GM12865 (cell line): ENCODE results near the gene PRKCE.
"Not testable (repeated sequence)": the region's sequence is repeated elsewhere in the genome, so short reads cannot be mapped to it uniquely, and the experiment has no call there.

ENCODE experiments used
- DNase-seq: peaks from one replicate; pipeline ENCODE4 v3.0.0; 2010; ENCODE audit warnings: low read depth
- H3K4me3 ChIP-seq: 2 replicates; pipeline ENCODE4 v1.5.1; 2011; ENCODE audit warnings: mild to moderate bottlenecking, low read depth, low read length, control low read depth
- TF ChIP-seq, protein P1 (sequence below): IDR thresholded peaks from 2 replicates; pipeline ENCODE4 v1.5.1; 2011; ENCODE audit warnings: low read length, control low read depth, low read depth, inconsistent platforms; ENCODE audit not compliant: insufficient read depth; ENCODE audit errors: missing control alignments

PRKCE gene

DNA sequence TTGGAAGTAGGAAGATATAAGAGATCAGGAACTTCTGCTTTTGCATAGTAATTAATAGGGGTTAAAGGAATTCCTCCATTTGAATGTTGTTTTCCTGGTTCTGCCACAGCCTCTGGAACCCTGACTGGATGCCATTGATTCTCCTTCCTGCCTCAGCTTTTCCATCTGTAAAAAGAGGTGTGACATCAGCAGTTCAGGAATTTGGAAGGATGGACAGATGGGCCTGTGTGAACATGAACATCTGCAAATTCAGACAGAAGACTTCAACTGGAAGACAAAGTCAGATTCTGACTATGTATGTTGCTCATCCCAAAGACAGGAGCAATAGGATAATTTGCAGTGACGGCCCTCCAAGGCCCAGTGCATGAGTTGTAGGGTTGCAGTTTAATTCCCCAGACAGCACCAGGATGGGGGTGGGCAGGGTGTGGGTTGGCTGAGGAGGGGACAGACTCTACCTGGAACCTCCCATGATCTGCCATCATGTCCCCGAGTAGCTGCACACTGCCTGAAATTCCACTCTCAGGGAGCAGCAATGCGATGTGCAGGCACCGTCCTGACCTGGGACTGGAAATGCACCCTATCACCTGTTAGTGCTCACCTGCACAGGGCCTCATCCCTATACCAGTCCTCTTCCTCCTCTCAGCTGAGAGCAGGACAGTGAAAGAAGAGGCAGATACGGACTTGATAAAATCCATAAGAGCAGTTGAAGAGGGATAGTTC is 546.8 kb downstream of the PRKCE start:
- H3K4me3 ChIP-seq: no peak overlapping the region
- TF ChIP-seq, protein P1, sequence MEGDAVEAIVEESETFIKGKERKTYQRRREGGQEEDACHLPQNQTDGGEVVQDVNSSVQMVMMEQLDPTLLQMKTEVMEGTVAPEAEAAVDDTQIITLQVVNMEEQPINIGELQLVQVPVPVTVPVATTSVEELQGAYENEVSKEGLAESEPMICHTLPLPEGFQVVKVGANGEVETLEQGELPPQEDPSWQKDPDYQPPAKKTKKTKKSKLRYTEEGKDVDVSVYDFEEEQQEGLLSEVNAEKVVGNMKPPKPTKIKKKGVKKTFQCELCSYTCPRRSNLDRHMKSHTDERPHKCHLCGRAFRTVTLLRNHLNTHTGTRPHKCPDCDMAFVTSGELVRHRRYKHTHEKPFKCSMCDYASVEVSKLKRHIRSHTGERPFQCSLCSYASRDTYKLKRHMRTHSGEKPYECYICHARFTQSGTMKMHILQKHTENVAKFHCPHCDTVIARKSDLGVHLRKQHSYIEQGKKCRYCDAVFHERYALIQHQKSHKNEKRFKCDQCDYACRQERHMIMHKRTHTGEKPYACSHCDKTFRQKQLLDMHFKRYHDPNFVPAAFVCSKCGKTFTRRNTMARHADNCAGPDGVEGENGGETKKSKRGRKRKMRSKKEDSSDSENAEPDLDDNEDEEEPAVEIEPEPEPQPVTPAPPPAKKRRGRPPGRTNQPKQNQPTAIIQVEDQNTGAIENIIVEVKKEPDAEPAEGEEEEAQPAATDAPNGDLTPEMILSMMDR: no peak
- DNase-seq: no peak

DNA sequence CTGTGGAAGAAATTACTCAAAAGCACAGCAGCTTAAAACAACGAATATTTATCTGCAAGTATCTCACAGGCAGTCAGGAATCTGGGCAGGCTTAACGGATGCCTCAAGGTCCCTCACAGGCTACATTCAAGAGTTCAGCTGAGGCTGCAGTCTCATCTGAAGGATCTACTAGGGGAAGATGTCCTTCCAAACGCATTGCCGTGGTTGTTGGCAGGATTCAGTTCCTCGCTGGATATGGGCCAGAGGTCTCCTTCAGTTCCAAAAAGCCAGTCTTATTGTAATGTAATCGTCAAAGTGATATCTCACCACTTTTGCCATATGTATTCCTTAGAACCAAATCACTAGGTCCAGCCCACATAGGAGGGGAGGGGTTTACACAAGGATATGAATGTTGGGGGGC is 547.5 kb downstream of the PRKCE start:
- DNase-seq: no peak

DNA sequence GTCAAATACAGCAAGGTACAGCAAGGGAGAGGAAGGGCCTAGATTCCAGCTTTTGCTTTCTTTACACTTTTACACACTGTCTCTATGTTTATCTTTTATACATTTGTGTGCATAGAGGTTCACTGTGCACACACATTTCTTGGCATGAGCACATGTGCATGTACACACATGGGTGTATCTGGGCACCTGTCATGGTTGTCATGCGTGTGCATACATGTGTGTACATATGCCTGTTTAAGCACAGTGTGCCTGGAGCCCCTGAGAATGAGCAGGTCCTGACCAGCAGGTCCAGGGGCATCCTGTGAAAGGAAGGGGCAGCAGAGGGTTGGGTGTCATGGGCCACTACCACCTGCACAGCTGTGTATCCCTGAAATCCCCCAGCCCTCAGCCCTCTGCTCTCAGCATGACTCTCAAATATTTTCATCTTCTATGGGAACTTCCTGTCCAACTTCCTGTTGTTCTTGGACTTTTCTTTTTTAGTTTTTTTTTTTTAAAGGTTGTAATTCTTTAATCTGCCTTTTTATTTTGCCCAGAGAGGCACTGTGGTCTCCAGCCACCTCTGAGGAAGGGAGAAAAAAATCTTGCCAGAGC is 548.7 kb downstream of the PRKCE start:
- DNase-seq: peak; percentile 56
- no peak overlapping the region for H3K4me3 ChIP-seq
- TF ChIP-seq, protein P1: peak; percentile 3

More for the DNA sequence above, 547.5 kb downstream of the PRKCE start:
- no peak overlapping the region for H3K4me3 ChIP-seq
- TF ChIP-seq, protein P1: no peak

DNA sequence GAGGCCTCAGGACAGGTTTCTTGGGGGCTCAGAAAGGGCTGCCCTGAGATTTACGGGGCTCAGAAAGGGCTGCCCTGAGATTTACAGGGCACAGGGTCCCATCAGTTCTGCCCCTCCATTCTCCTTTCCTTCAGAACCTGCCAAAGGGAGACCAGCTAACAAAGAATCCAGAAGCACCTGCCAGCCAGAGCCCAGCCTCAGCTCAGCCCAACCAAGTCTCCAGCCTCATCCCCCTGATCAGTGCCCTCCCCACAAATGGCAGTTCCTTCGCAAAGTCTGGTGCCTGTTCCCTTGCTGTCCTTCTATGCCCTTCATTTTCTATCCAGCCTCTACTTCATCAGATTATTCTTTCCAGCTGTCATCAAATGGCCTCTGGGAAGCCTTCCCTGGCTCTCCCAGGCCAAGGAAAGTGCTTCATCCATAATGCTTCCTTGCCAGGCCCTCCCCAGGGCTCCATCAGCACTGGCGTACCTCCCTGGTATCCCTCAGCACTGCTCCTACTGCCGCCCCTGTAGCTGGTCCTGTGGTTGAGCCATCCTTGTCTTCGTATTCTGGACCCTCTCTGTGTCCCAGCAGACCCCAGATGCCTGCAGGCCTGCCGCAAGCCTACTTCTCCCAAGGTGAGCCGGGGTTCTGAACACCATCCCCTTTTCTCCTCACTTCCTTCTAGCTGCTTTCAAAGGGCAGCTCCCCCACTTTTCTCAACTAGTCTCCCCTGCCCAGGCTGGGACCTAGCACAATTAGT is 549.6 kb downstream of the PRKCE start:
- no peak for DNase-seq
- H3K4me3 ChIP-seq: no peak overlapping the region
- TF ChIP-seq, protein P1: no peak

DNA sequence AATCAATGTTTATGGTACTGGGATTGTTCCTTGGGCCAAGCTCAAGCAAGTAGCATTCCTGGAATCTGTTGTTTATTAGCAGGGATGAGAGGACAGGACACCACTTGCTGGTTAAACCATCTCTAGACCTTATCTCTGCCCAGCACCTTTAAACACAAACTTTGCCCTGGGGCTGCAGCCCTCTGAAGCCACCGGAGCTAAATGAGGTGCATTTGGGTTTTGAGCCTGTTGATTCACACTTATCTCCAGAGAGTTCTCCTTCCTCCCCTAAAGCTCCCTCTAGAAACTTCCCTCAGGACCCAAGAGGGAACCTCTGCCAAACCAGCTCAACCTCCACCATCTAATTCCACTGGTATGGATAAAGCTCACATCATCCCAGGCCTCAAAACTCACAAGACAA is 551.0 kb downstream of the PRKCE start:
- no peak overlapping the region for H3K4me3 ChIP-seq
- TF ChIP-seq, protein P1: no peak
- DNase-seq: no peak

DNA sequence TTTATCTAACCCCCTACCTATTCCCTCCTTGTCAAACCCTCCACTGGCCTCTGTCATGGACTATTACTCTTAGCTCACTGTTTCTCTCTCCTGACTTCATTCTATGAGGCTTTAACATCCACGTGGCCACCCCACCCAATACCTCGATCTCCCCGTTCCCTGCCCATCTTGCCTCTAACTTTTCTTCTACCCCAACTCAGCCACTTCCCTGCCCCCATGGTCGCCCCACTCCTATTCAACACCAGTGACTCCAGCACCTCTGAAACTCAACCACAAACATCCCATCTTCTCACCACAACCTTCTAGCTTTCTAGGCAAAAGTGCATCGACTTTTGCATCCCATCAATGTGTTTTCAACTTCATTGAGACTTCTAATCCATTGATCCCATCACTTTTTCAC is 551.5 kb downstream of the PRKCE start:
- no peak overlapping the region for H3K4me3 ChIP-seq
- TF ChIP-seq, protein P1: no peak
- DNase-seq: no peak

DNA sequence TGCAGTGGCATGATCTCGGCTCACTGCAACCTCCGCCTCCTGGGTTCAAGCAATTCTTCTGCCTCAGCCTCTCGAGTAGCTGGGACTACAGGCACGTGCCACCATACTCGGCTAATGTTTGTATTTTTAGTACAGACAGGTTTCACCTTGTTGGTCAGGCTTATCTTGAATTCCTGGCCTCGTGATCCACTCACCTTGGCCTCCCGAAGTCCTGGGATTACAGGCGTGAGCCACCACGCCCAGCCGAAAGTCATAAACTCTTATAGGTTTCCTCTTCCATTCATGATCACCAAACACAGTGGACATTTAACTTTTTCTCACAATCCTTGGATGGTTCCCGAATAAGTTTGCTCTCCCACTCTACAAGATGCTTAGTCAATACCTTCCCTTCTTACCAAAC is 552.2 kb downstream of the PRKCE start:
- H3K4me3 ChIP-seq: not testable (repeated sequence)

More for the DNA sequence above, 552.2 kb downstream of the PRKCE start:
- DNase-seq: not testable (repeated sequence)
